ENCODE results near the gene TCERG1L.

TCERG1L gene

GRCh38 chr10:131219955-131220489 lies 91.5 kb downstream of the TCERG1L start:
- Mint-ChIP-seq H3K9me3 (peaks cover 5% of the 10 kb centered on the region), H3K27me3 (no peaks in the 10 kb centered on the region), H3K36me3 (no peaks in the 10 kb centered on the region), H3K4me3 (no peak overlapping the region), H3K4me1 (no peaks in the 10 kb centered on the region), H3K27ac (no peak overlapping the region)
- no peak for ATAC-seq

GRCh38 chr10:131219584-131219886 lies 92.0 kb downstream of the TCERG1L start:
- Mint-ChIP-seq H3K4me1 (no peaks in the 10 kb centered on the region), H3K36me3 (no peaks in the 10 kb centered on the region), H3K27me3 (no peaks in the 10 kb centered on the region), H3K9me3 (peaks cover 5% of the 10 kb centered on the region), H3K27ac (no peak overlapping the region), H3K4me3 (no peak overlapping the region)
- ATAC-seq: no peak

GRCh38 chr10:131218811-131219583 lies 92.5 kb downstream of the TCERG1L start:
- Mint-ChIP-seq H3K36me3 (no peaks in the 10 kb centered on the region), H3K4me1 (no peaks in the 10 kb centered on the region), H3K27me3 (no peaks in the 10 kb centered on the region), H3K4me3 (no peak overlapping the region), H3K9me3 (peaks cover 5% of the 10 kb centered on the region), H3K27ac (no peak overlapping the region)
- no peak for ATAC-seq

- Mint-ChIP-seq H3K4me3 (no peak overlapping the region), H3K4me1 (no peaks in the 10 kb centered on the region), H3K27me3 (no peaks in the 10 kb centered on the region), H3K36me3 (no peaks in the 10 kb centered on the region), H3K9me3 (peaks cover 5% of the 10 kb centered on the region), H3K27ac (no peak overlapping the region)
- ATAC-seq: no peak
These were observed 94.8 kb downstream of the TCERG1L start for GRCh38 chr10:131216681-131217230.

GRCh38 chr10:131215776-131216175 lies 95.7 kb downstream of the TCERG1L start:
- H3K27ac Mint-ChIP-seq: no peak overlapping the region
- ATAC-seq: no peak
- H3K27me3 Mint-ChIP-seq: no peaks in the 10 kb centered on the region
- peaks cover 5% of the 10 kb centered on the region for H3K9me3 Mint-ChIP-seq
- no peaks in the 10 kb centered on the region for H3K36me3 Mint-ChIP-seq
- H3K4me3 Mint-ChIP-seq: no peak overlapping the region
- no peaks in the 10 kb centered on the region for H3K4me1 Mint-ChIP-seq

GRCh38 chr10:131214521-131215244 lies 96.8 kb downstream of the TCERG1L start:
- Mint-ChIP-seq H3K27ac (no peak overlapping the region), H3K27me3 (no peaks in the 10 kb centered on the region), H3K9me3 (peaks cover 5% of the 10 kb centered on the region), H3K4me3 (no peak overlapping the region), H3K36me3 (no peaks in the 10 kb centered on the region), H3K4me1 (no peaks in the 10 kb centered on the region)
- ATAC-seq: no peak

GRCh38 chr10:131213741-131214505 lies 97.6 kb downstream of the TCERG1L start:
- ATAC-seq: no peak
- no peaks in the 10 kb centered on the region for H3K36me3 Mint-ChIP-seq
- H3K4me1 Mint-ChIP-seq: no peaks in the 10 kb centered on the region

GRCh38 chr10:131212763-131213325 lies 98.7 kb downstream of the TCERG1L start:
- Mint-ChIP-seq H3K4me3 (no peak overlapping the region), H3K36me3 (no peaks in the 10 kb centered on the region), H3K9me3 (no peaks in the 10 kb centered on the region), H3K4me1 (no peaks in the 10 kb centered on the region), H3K27me3 (no peaks in the 10 kb centered on the region), H3K27ac (no peak overlapping the region)
- no peak for ATAC-seq

More at GRCh38 chr10:131213741-131214505, 97.6 kb downstream of the TCERG1L start:
- no peaks in the 10 kb centered on the region for H3K27me3 Mint-ChIP-seq
- H3K27ac Mint-ChIP-seq: no peak overlapping the region
- H3K9me3 Mint-ChIP-seq: peaks cover 1% of the 10 kb centered on the region
- H3K4me3 Mint-ChIP-seq: no peak overlapping the region

GRCh38 chr10:131211965-131212619 lies 99.4 kb downstream of the TCERG1L start:
- Mint-ChIP-seq H3K9me3 (no peaks in the 10 kb centered on the region), H3K4me1 (no peaks in the 10 kb centered on the region), H3K36me3 (no peaks in the 10 kb centered on the region), H3K27ac (no peak overlapping the region), H3K4me3 (no peak overlapping the region), H3K27me3 (no peaks in the 10 kb centered on the region)
- ATAC-seq: no peak

- Mint-ChIP-seq H3K4me1 (no peaks in the 10 kb centered on the region), H3K4me3 (no peak overlapping the region), H3K27ac (no peak overlapping the region), H3K36me3 (no peaks in the 10 kb centered on the region), H3K9me3 (no peaks in the 10 kb centered on the region), H3K27me3 (no peaks in the 10 kb centered on the region)
- ATAC-seq: no peak
These were observed 100.0 kb downstream of the TCERG1L start for GRCh38 chr10:131211559-131211958.

GRCh38 chr10:131211146-131211545 lies 100.4 kb downstream of the TCERG1L start:
- H3K36me3 Mint-ChIP-seq: no peaks in the 10 kb centered on the region
- H3K27ac Mint-ChIP-seq: no peak overlapping the region
- H3K27me3 Mint-ChIP-seq: no peaks in the 10 kb centered on the region
- H3K9me3 Mint-ChIP-seq: no peaks in the 10 kb centered on the region
- no peak overlapping the region for H3K4me3 Mint-ChIP-seq
- ATAC-seq: no peak
- no peaks in the 10 kb centered on the region for H3K4me1 Mint-ChIP-seq

GRCh38 chr10:131210181-131210580 lies 101.3 kb downstream of the TCERG1L start:
- no peaks in the 10 kb centered on the region for H3K4me1 Mint-ChIP-seq
- H3K36me3 Mint-ChIP-seq: no peaks in the 10 kb centered on the region
- H3K27ac Mint-ChIP-seq: no peak overlapping the region
- H3K27me3 Mint-ChIP-seq: no peaks in the 10 kb centered on the region
- no peak for ATAC-seq
- H3K4me3 Mint-ChIP-seq: no peak overlapping the region
- no peaks in the 10 kb centered on the region for H3K9me3 Mint-ChIP-seq

- no peaks in the 10 kb centered on the region for H3K36me3 Mint-ChIP-seq
- no peak for ATAC-seq
- H3K9me3 Mint-ChIP-seq: peaks cover 2% of the 10 kb centered on the region
- H3K27ac Mint-ChIP-seq: no peak overlapping the region
- H3K4me3 Mint-ChIP-seq: no peak overlapping the region
- H3K4me1 Mint-ChIP-seq: no peaks in the 10 kb centered on the region
- no peaks in the 10 kb centered on the region for H3K27me3 Mint-ChIP-seq
These were observed 103.7 kb downstream of the TCERG1L start for GRCh38 chr10:131207584-131208532.

GRCh38 chr10:131207176-131207575 lies 104.3 kb downstream of the TCERG1L start:
- Mint-ChIP-seq H3K36me3 (no peaks in the 10 kb centered on the region), H3K27me3 (no peaks in the 10 kb centered on the region), H3K4me3 (no peak overlapping the region), H3K9me3 (peaks cover 2% of the 10 kb centered on the region), H3K4me1 (no peaks in the 10 kb centered on the region), H3K27ac (no peak overlapping the region)
- ATAC-seq: no peak

All from stimulated activated memory B cell treated with anti-CD40 and anti-IgM and Interleukin-4, amounts not matched to agents 10 μg/mL and 1 μg/mL and 100 μg/mL, for 72 hours (primary cell).